K562 (cell line): Measurements from ENCODE around the gene CTDSP2. TPM values are rescaled to one million over a fixed set of nuclear protein-coding genes. Genes with fewer than 3 reads are reported as not detected.

ENCODE experiments used
- CTBP1 ChIP-seq: fragments of 450-650 bp; IDR thresholded peaks from 2 replicates; pipeline ENCODE4 v1.6.1; 2016; ENCODE audit warnings: borderline replicate concordance
- DPF2 ChIP-seq: fragments of 450-650 bp; IDR thresholded peaks from 2 replicates; pipeline ENCODE4 v1.6.1; 2016
- FOSL1 ChIP-seq: fragments of 200-800 bp; sonication (Bioruptor generic); conservative IDR thresholded peaks from 2 replicates; pipeline ENCODE4 v1.6.1; 2016; ENCODE audit warnings: missing genetic modification characterization, missing compliant biosample characterization
- KDM2B ChIP-seq: fragments of 250-450 bp; sonication (Bioruptor Pico); IDR thresholded peaks from 2 replicates; pipeline ENCODE4 v1.8.0; 2021; ENCODE audit warnings: mild to moderate bottlenecking, moderate library complexity
- LEF1 ChIP-seq: fragments of 450-650 bp; IDR thresholded peaks from 2 replicates; pipeline ENCODE4 v1.6.1; 2016; ENCODE audit warnings: mild to moderate bottlenecking
- MEF2A ChIP-seq: IDR thresholded peaks from 2 replicates; pipeline ENCODE4 v1.6.1; 2011; ENCODE audit warnings: low read depth, mild to moderate bottlenecking, low read length, moderate library complexity; ENCODE audit not compliant: control insufficient read depth
- NR3C1 ChIP-seq: sonication (generic); formaldehyde crosslinking; IDR thresholded peaks from 2 replicates; pipeline ENCODE4 v1.8.1; 2022; ENCODE audit warnings: missing genetic modification reagents
- POU5F1 ChIP-seq: fragments of 150-350 bp; IDR thresholded peaks from 2 replicates; pipeline ENCODE4 v1.6.1; 2014; ENCODE audit warnings: borderline replicate concordance, low read length, low read depth, mild to moderate bottlenecking; ENCODE audit not compliant: partially characterized antibody
- SIN3A ChIP-seq, 2 experiments: fragments of 150-350 bp in 1 of 2; IDR thresholded peaks; 2 replicates each; pipeline ENCODE4 v1.6.1; 2011 to 2016; ENCODE audit warnings: borderline replicate concordance in 2 of 2, low read depth in 2 of 2, low read length in 2 of 2, mild to moderate bottlenecking in 2 of 2, moderate library complexity in 2 of 2; ENCODE audit not compliant: control insufficient read depth in 1 of 2
- SPI1 ChIP-seq: IDR thresholded peaks from 2 replicates; pipeline ENCODE4 v1.6.1; 2011; ENCODE audit warnings: low read depth, low read length, control low read depth, borderline replicate concordance
- ZEB2 ChIP-seq: fragments of 450-650 bp; IDR thresholded peaks from 2 replicates; pipeline ENCODE4 v1.6.1; 2016
- ZNF12 ChIP-seq: sonication (generic); formaldehyde crosslinking; IDR thresholded peaks from 2 replicates; pipeline ENCODE4 v1.4.0; 2020; ENCODE audit warnings: mild to moderate bottlenecking, missing genetic modification reagents
- ZNF282 ChIP-seq: sonication (generic); formaldehyde crosslinking; IDR thresholded peaks from 2 replicates; pipeline ENCODE4 v1.8.1; 2023; ENCODE audit warnings: missing genetic modification reagents
- polyA plus RNA-seq, 8 experiments: library from polyadenylated mRNA; depleted of rRNA in 4 of 8; stranded (reverse) in 5 of 8; unstranded in 3 of 8; fragments of >200 nt; fragmentation: Nextera tagmentation in 2 of 8; fragmentation: Illumina TruSeq in 1 of 8; extraction: Ambion mirVana in 2 of 8; extraction: Trizol in 1 of 8; gene quantifications; 2 replicates each; pipeline versions ENCODE4 v1.2.1 to v1.2.3, GENCODE V29; 2011 to 2014; ENCODE audit warnings: inconsistent platforms in 1 of 8, missing spikeins in 1 of 8
- total RNA-seq, 7 experiments: library from RNA; depleted of rRNA in 6 of 7; stranded (reverse); fragments of >200 nt in 6 of 7; fragmentation: Illumina TruSeq in 2 of 7; extraction: Trizol in 2 of 7; gene quantifications; 2 replicates each; pipeline versions ENCODE4 v1.2.1 to v1.2.3, GENCODE V29; 2011 to 2021; ENCODE audit warnings: low replicate concordance in 1 of 7
- TF ChIP-seq, protein P1 (sequence below), 2 experiments: fragments of 450-650 bp in 1 of 2; IDR thresholded peaks; 2 replicates each; pipeline ENCODE4 v1.6.1; 2011 to 2017; ENCODE audit warnings: low read depth in 2 of 2, antibody characterized with exemption in 1 of 2, borderline replicate concordance in 1 of 2, low read length in 1 of 2, mild to moderate bottlenecking in 1 of 2, mixed read lengths in 1 of 2; ENCODE audit not compliant: control insufficient read depth in 1 of 2
- TF ChIP-seq, protein P2 (sequence below): sonication (generic); formaldehyde crosslinking; IDR thresholded peaks from 2 replicates; pipeline ENCODE4 v1.8.0; 2022; ENCODE audit warnings: mild to moderate bottlenecking, missing genetic modification reagents
- TF ChIP-seq, protein P3 (sequence below), 2 experiments: fragments of 200-800 bp in 1 of 2; sonication (Bioruptor generic) in 1 of 2; sonication (generic) in 1 of 2; formaldehyde crosslinking in 1 of 2; IDR thresholded peaks in 1 of 2; conservative IDR thresholded peaks in 1 of 2; 2 replicates each; pipeline versions ENCODE4 v1.5.0 to v1.6.1; 2016 to 2020; ENCODE audit warnings: missing compliant biosample characterization in 1 of 2, missing genetic modification characterization in 1 of 2, missing genetic modification reagents in 1 of 2

Gene CTDSP2
- total and polyA plus RNA-seq, 9 of the 15 experiments (the other 6 are each of a cell fraction or from before 2014, with no cell fraction given) = 20.4 to 108 (median 47.7) TPM

DNA sequence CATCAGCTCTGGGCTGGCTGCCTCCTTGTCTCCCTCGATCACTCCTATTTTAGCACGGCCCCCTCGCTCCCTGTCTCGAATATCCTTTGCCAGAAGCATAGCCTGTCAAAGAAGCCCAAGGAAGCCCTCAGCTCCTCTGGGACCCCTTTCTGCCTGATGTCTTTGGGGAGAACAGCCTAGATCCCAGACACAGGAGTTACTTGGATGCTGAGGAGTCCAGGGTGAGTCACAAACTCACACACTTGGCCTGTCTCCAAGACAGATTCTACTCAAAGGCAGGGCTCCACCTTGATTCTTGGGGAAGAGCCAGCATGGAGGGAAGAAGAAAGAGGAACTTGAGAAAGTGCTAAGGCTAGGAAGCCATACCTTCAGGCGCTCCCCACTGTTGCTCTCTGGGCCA is 36.1 kb downstream of the CTDSP2 start (continued):
- TF ChIP-seq ZEB2 (0 out of 2 replicates have a peak, but pooled peaks have one; percentile 29), KDM2B (CRISPR knock-in tag) (no peak), SPI1 (peak; percentile 69; the same call in 1 of the 2 replicates), POU5F1 (no peak), MEF2A (no peak), LEF1 (no peak), CTBP1 (peak; percentile 70), NR3C1 (CRISPR knock-in tag) (no peak), SIN3A (IDR thresholded peaks at IDR 0.05; ENCODE audit: borderline replicate concordance in 2 of 2, control insufficient read depth in 1 of 2, low read depth in 2 of 2, low read length in 2 of 2) (no peak), ZNF12 (no peak), ZNF282 (CRISPR knock-in tag) (no peak), FOSL1 (tag) (peak; percentile 79), DPF2 (0 out of 2 replicates have a peak, but pooled peaks have one; percentile 24)
- TF ChIP-seq, protein P1, sequence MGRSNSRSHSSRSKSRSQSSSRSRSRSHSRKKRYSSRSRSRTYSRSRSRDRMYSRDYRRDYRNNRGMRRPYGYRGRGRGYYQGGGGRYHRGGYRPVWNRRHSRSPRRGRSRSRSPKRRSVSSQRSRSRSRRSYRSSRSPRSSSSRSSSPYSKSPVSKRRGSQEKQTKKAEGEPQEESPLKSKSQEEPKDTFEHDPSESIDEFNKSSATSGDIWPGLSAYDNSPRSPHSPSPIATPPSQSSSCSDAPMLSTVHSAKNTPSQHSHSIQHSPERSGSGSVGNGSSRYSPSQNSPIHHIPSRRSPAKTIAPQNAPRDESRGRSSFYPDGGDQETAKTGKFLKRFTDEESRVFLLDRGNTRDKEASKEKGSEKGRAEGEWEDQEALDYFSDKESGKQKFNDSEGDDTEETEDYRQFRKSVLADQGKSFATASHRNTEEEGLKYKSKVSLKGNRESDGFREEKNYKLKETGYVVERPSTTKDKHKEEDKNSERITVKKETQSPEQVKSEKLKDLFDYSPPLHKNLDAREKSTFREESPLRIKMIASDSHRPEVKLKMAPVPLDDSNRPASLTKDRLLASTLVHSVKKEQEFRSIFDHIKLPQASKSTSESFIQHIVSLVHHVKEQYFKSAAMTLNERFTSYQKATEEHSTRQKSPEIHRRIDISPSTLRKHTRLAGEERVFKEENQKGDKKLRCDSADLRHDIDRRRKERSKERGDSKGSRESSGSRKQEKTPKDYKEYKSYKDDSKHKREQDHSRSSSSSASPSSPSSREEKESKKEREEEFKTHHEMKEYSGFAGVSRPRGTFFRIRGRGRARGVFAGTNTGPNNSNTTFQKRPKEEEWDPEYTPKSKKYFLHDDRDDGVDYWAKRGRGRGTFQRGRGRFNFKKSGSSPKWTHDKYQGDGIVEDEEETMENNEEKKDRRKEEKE (IDR thresholded peaks at IDR 0.05; ENCODE audit: borderline replicate concordance in 1 of 2, control insufficient read depth in 1 of 2, low read depth in 2 of 2, low read length in 1 of 2) = no peak
- TF ChIP-seq, protein P2, sequence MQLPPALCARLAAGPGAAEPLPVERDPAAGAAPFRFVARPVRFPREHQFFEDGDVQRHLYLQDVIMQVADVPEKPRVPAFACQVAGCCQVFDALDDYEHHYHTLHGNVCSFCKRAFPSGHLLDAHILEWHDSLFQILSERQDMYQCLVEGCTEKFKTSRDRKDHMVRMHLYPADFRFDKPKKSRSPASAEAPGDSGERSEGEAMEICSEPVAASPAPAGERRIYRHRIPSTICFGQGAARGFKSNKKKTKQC (CRISPR knock-in tag) = no peak
- TF ChIP-seq, protein P3, sequence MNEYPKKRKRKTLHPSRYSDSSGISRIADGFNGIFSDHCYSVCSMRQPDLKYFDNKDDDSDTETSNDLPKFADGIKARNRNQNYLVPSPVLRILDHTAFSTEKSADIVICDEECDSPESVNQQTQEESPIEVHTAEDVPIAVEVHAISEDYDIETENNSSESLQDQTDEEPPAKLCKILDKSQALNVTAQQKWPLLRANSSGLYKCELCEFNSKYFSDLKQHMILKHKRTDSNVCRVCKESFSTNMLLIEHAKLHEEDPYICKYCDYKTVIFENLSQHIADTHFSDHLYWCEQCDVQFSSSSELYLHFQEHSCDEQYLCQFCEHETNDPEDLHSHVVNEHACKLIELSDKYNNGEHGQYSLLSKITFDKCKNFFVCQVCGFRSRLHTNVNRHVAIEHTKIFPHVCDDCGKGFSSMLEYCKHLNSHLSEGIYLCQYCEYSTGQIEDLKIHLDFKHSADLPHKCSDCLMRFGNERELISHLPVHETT (CRISPR knock-in tag; conservative IDR thresholded peaks at IDR 0.05 in 1 of 2, IDR thresholded peaks at IDR 0.05 in 1 of 2) = no peak
